Esophagus mucosa (tissue), 1 donor: ENCODE results near the gene C9orf78. TPM values are rescaled to one million over a fixed set of nuclear protein-coding genes. Genes with fewer than 3 reads are reported as not detected.
"Not testable (repeated sequence)": the region's sequence is repeated elsewhere in the genome, so short reads cannot be mapped to it uniquely, and the experiment has no call there.

ENCODE experiments used
- ATAC-seq: fragments of 200-7000 bp; cut with Tn5 transposase; one replicate; pipeline ENCODE4 v1.9.1; 2020
- total RNA-seq: library from RNA; stranded (reverse); gene quantifications from one replicate; pipeline ENCODE4 v1.2.4, GENCODE V29; 2023
- donor health status: DM: yes; HTN: yes; CAD: no.

The C9orf78 gene
- total RNA-seq, 1 donor from 2014 or later: 25.1 TPM

DNA sequence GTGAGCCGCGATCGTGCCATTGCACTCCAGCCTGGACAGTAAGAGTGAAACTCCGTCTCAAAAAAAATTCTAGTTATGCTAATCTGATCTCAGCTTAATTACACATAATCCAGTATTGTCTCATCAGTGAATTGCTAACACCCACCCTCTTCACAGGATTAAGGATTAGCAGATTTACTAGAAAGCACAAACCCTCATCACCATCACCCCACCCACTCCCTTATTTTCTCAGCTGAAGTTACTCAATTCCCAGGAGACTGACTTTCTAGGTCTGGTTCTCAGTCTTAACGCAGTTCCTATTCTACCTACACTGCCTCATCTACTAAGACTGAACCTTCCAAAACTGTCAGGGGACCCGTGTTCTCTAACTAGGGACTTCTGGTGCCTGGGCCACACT, 23.1 kb downstream of the C9orf78 start:
- ATAC-seq: no peak

DNA sequence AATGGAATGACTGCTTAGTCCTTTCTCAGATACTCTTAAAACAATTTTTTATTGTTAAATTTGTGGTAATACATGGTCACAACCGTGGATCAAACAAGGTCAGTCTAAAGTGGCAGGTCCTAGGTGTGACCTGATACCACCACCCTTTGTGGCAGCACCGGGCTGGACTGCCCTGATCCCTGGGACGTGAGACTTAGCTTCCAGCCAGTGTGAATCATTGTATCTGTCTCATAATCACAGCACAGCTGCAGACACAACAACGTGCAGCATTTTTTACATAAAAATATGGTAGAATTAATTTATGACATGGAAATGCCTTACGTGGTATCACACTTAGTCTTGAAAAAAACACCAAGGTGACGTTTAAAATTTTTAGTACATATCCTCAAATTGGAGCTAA, 24.3 kb downstream of the C9orf78 start:
- ATAC-seq: no peak

DNA sequence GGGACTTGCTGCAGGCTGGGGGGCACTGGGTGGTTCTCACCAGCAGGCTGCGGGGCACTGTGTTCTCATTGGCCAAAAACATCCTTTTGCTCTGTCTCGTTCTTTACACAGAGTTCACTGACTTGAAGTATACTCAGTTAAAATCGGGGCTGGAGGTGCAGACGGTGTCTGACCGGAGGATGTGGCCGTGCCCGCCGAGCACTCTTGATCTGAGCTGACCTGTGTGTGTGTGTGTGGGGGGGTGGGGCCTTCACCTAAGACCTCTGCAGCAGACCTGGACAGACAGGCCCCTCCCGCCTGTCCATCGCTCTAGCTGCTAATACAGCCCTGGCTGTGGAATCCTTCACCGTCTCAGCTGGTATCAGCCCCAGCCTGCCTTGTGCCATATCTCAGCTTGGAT, 25.0 kb downstream of the C9orf78 start:
- no peak for ATAC-seq

DNA sequence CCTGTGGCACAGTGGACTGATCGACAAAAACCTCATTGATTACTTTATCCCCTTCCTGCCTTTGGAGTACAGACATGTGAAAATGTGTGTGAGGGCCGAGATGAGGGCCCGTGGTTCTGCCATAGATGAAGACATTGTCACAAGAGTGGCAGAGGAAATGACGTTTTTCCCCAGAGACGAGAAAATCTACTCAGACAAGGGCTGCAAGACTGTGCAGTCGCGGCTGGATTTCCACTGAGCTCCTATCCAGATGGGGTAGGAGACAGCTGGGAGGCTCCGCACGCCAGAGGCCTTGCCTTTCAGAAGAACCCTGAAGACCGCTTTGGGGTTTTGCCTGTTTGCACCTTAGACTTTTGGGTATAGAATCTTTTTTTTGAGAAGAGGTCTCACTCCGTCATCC, 25.7 kb downstream of the C9orf78 start:
- no peak for ATAC-seq

DNA sequence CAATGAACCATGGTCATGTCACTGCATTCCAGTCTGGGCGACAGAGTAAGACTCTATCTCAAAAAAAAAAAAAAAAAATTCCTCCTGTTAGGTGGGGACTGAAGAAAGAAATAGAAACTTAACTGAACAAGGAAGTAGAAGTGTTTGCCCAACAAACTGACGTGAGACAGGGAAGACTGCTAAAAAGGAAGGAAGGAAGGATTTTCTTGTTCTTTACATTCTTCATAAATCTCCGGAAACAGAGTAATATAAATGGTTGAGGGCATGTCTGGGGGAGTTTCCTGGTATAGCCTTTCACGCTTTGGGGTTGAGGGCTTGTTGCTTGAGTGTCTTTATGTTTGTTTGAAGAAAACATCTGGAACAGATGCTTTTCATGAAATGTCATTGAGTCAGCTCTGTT, 29.0 kb downstream of the C9orf78 start:
- no peak for ATAC-seq

DNA sequence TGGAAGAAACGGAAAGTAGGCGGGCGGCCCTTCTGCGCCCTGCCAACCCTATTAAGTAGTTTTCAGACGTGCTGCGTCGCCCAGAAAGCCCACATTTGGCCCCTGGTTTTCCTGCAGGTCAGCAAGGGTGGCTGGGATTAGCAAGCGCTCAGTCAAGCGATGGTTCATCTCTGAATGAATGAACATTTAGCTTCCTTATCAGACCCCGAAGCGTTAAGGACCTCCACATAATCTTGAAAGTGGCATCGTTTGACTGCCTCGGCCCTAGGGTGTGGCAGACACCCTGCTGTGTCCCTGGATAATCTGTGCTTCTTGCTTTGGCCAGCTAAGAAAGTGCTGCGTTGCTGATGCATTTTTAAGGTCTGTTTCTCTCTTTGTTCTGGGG, 31.4 kb downstream of the C9orf78 start:
- peak; percentile 15 for ATAC-seq

DNA sequence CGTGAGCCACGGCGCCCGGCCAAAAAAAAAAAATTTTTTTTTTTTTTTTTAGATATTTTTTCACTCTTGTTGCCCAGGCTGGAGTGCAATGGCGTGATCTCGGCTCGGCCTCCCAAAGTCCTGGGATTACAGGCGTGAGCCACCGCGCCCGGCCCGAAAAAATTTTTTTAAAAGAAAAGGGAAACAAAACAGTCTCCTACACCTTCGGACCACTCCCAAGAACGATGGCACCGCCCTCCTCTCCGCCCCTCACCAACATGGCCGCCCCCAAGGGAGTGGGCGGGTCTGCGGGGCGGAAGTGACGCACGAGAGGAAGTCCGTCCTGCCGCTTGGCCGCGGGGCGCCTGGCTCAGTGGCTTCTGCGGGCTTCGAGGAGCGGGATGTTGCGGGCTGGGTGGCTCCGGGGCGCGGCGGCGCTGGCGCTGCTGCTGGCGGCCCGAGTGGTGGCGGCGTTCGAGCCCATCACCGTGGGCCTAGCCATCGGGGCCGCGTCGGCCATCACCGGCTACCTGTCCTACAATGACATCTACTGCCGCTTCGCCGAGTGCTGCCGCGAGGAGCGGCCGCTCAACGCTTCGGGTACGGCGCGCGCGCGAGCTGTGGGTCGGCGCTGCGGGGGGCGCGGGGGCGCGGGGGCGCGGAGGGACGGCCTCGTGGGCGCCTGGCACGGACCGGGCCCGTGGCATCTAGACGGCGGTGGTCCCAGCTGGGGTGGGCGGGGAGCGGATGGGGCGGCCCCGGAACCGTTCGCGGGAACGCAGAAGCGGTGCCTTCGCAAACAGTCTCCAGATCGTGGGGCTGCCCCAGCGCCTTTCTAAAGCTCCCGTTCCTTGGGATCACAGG, 32.0 kb downstream of the C9orf78 start, which contains the start of gene TOR1B:
TOR1B (plus strand) TSS at position 352 of the 843 bp plus-strand sequence; CDS start at position 381, 29 bp downstream.
- peak; percentile 96 for ATAC-seq

DNA sequence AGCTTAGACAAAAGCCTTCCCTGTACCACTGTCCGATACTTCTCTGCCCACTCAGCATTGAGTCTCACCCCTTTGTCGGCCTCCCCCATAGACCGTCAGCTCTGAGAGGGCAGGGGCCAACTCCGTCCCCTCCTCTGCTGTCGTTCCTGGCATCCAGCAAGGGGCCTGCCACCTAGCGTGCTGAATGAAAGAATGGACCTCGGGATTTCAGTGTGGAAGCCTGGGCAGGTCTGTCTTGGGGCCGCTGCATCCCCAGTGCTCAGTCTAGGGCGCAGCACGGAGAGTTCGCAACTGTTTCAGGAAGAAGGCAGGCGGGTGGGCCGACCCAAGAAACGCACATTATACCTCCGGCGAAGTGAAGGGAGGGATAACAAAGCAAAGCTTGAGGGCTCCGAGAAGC, 33.6 kb downstream of the C9orf78 start:
- ATAC-seq: no peak

DNA sequence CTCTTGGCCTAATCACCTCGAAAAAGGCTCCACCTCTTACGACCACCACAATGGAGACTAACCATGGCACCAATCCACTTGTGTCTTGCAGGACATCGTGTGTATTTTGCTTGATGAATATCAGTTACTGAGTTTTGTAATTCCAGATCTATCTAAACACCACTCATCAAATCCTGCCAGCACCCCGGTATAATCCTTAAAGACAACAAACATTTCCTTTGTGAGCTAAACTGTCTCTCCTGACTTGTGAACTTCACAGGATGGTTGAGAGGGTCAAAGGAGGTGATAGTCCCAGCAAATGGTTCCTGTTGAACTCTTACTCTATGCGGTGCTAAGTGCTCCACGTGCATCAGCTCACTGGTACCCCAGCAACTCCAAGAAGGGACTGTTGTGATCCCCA, 36.1 kb downstream of the C9orf78 start:
- no peak for ATAC-seq

DNA sequence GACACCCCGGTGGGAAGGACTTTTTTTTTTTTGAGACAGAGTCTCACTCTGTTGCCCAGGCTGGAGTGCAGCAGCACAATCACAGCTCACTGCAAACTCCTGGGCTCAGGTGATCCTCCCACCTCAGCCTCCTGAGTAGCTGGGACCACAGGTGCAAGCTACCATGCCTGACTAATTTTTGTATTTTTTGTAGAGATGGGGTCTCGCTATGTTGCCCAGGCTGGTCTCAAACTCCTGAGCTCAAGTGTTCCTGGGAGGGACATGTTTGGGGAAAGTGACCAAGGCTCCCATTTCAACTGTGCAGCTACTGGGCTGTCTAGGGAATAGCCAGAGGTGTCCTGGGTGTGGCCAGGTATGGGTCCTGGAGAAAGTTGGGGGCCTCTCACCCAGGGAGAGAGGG, 39.0 kb downstream of the C9orf78 start:
- ATAC-seq: not testable (repeated sequence)

DNA sequence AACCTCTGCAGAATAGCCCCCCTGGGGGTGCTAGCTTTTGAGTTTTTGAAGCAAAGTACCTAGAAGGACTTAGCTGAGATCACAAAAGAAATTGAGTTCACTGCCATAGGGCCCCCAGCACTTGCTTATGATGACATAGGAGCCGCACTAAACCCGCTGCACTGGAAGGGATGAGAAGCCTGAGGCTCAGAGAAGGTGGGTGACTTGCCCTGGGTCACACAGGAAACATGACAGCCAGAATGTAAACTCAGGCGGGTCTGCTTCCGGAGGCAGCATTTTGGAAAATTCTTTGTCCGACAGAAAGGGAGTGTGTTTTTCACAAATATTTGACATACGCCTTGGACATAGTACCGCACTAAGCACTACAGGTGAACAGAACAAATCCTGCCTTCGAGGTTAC, 40.5 kb downstream of the C9orf78 start:
- no peak for ATAC-seq

DNA sequence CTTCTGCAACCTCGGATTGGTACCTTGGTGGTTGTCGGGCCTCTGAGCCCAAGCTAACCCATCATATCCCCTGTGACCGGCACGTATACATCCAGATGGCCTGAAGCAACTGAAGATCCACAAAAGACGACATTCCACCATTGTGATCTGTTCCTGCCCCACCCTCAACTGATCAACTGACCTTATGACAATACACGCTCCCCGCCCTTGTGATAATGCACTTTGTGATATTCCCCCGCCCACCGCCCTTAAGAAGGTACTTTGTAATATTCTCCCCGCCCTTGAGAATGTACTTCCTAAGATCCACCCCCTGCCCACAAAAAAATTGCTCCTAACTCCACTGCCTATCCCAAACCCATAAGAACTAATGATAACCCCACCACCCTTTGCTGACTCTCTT, 48.6 kb downstream of the C9orf78 start:
- ATAC-seq: no peak

DNA sequence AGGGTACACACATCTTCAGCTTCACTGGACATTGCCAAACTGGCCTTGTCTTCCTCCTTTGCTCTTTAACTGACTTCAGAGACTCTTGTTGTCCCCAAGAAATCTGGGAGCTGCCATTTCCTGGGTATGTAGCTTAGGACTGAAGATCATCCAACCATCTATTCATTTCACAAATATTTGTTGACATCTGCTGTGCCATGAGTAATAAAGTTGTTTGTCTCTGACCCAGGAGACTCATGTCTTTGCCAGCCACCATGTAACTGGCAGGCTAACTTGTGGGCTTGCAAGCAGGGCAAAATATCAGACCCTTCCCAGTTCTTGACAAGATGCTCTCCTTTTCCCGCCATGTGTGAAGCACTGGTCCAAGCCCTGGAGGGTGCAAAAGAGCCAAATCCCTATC, 49.2 kb downstream of the C9orf78 start:
- ATAC-seq: no peak

DNA sequence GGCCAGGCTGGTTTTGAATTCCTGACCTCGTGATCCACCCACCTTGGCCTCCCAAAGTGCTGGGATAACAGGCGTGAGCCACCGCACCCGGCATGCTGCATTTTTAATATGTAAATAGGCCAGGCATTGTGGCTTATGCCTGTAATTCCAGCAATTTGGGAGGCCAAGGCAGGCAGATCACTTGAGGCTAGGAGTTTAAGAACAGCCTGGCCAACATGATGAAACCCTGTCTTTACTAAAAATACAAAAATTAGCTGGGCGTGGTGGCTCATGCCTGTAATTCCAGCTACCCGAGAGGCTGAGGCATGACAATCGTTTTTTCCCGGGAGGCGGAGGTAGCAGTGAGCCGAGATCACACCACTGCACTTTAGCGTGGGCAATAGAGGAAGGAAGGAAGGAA, 50.1 kb downstream of the C9orf78 start:
- ATAC-seq: not testable (repeated sequence)

DNA sequence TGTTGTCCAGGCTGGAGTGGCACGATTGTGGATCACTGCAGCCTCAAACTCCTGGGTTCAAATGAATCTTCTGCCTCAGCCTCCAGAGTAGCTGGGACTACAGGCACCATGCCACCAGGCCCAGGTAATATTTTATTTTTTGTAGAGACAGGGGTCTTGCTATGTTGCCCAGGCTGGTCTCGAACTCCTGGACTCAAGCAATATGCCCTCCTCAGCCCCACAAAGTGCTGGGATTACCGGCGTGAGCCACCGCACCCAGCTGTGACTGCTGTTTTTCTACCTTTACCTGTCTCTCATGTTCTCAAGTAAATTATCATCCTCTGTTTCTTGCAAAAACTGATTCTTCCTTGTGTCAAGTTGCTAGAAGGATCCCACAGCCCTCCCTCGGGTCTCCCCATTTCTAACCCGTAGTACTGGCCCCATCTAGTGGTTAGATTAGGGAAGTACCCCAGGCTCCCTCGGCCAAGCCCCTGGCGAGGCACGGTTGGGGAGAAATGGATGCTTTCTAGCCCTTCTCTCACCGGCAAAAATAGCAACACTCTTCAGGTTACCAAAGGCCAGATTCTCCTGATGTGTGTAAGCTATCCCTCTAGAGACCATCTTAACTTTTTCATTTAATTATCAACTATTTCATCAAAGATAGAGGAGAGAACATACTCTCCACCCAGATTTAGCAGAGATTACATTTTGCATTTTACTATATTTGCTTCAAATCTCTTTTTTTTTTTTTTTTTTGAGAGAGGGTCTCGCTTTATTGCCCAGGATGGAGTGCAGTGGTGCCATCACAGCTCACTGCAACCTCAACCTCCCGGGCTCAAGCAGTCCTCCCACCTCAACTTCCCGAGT, 51.3 kb downstream of the C9orf78 start:
- peak; percentile 90 for ATAC-seq

DNA sequence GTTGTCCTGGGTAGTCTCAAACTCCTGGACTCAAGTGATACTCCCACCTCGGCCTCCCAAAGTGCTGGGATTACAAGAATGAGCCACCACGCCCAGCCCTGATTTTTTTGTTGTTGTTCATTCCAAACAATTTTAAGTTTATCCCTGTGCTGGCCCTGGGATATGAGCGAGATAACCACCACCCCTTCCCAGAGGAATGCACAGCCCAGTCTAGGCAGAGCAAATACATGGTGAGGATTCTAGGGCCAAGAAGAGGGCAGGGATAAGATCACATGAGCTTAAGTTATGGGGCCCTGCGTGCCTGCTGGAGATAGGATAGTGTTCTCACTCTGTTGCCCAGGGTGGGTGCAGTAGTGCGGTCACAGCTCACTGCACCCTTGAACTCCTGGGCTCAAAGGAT, 53.1 kb downstream of the C9orf78 start:
- ATAC-seq: no peak

DNA sequence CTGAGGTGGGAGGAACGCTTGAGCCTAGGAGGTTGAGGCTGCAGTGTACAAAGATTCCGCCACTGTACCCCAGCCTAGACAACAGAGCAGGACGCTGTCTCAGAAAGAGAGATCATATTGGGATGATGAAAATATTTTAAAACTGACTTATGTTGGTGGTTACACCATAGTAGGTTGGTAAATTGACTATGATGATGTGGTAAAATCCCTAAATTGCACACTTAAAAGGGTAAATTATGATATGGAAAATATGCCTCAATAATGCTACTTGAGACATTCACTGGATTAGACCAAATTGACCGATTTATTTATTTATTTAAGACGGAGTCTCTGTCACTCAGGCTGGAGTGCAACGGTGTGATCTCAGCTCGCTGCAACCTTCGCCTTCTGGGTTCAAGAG, 53.9 kb downstream of the C9orf78 start:
- ATAC-seq: no peak

DNA sequence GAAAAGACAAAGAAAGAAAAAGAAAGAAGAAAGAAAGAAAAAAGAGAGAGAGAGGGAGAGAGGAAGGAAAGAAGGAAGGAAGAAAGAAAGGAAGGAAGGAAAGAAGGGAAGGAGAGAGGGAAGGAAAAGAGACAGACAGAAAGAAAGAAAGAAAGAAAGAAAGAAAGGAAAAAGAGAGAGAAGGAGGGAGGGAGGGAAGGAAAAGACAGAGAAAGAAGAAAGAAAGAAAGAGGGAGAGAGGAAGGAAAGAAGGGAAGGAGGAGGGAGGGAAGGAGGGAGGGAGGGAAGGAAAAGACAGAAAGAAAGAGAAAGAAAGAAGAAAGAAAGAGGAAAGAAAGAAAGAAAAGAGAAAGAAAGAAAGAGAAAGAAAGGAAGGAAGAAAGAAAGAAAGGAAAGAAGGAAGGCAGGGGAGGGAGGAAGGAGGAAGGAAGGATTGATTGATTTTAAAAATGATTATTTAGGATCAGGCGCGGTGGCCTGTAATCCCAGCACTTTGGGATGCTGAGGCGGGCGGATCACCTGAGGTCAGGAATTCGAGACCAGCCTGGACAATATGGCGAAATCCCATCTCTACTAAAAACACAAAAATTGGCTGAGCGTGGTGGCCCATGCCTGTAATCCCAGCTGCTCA, 55.4 kb downstream of the C9orf78 start:
- no peak for ATAC-seq

DNA sequence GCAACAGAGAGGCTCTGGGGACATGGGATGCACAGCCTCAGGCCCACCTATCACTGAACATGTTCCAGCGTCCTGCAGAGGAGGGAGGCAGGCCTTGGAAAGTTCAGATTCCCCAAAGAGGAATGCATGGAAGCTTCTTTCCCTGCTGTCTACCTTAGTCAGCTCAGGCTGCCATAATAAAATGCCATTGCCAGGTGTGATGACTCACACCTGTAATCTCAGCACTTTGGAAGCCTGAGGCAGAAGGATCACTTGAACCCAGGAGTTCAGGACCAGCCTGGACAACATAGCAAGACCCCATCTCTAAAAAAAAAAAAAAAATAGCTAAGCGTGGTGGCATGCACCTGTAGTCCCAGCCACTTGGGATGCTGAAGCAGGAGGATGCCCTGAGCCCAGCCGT, 56.6 kb downstream of the C9orf78 start:
- ATAC-seq: no peak

DNA sequence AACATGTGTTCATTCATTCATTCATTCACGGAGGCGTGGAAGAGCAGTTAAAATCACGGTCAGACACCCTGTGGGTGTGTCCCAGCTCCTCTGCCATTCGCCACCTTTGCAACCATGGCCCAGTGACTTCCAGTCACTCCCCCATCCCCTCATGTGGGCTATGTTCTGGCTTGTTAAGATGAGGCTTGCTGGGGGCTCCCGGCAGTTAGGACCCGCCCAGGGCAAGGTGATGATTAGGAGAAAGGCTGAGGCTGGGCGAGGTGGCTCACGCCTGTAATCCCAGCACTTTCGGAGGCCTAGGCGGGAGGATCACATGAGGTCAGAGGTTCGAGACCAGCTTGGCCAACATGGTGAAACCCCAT, 57.3 kb downstream of the C9orf78 start:
- ATAC-seq: no peak
